H1 (cell line): ENCODE results near the gene MIA2. TPM values are rescaled to one million over a fixed set of nuclear protein-coding genes. Genes with fewer than 3 reads are reported as not detected.

ENCODE experiments used
- CTCF ChIA-PET: fragments of 300-600 bp; sonication (Branson Sonifier 250); formaldehyde crosslinking; loops from one replicate; lab custom pipeline; 2021; ENCODE audit not compliant: partially characterized antibody; lab: Charles Lee
- POLR2A ChIA-PET: fragments of 300-600 bp; sonication (Branson Sonifier 250); formaldehyde crosslinking; loops from one replicate; lab custom pipeline; 2021; ENCODE audit warnings: inconsistent platforms; ENCODE audit not compliant: partially characterized antibody; lab: Charles Lee
- DNase-seq, 2 experiments: peaks; one replicate each; pipeline versions ENCODE4 v3.0.0 to v3.0.0-alpha.2; 2010 to 2022; ENCODE audit warnings: low spot score in 2 of 2, low read depth in 1 of 2, mixed read lengths in 1 of 2
- FAIRE-seq: peaks from 2 replicates; lab custom pipeline; 2011; peaks lifted over from hg19 to GRCh38; lab: Jason Lieb, UNC
- H2AFZ ChIP-seq: 2 replicates; pipeline ENCODE4 v1.8.1; 2012; ENCODE audit warnings: low read length, inconsistent platforms
- H2AK5ac ChIP-seq: 2 replicates; pipeline ENCODE4 v1.6.1; 2013; ENCODE audit warnings: low read depth, low read length
- H2BK120ac ChIP-seq: replicated peaks from 2 replicates; pipeline ENCODE3; 2013; ENCODE audit warnings: low read depth, low read length, inconsistent platforms
- H2BK12ac ChIP-seq: 2 replicates; pipeline ENCODE4 v1.6.1; 2013; ENCODE audit warnings: low read depth, low read length
- H2BK15ac ChIP-seq: 2 replicates; pipeline ENCODE4 v1.6.1; 2013; ENCODE audit warnings: low read length
- H2BK20ac ChIP-seq: 2 replicates; pipeline ENCODE4 v1.6.1; 2013; ENCODE audit warnings: low read length
- H2BK5ac ChIP-seq: 2 replicates; pipeline ENCODE4 v1.6.1; 2013; ENCODE audit warnings: low read depth, low read length
- H3K14ac ChIP-seq: 2 replicates; pipeline ENCODE4 v1.6.1; 2013; ENCODE audit warnings: inconsistent platforms; ENCODE audit not compliant: insufficient read length
- H3K18ac ChIP-seq: 2 replicates; pipeline ENCODE4 v1.6.1; 2013; ENCODE audit warnings: low read length; ENCODE audit errors: extremely low read depth
- H3K23ac ChIP-seq: 2 replicates; pipeline ENCODE4 v1.6.1; 2013; ENCODE audit warnings: inconsistent platforms; ENCODE audit not compliant: insufficient read length
- H3K23me2 ChIP-seq: 2 replicates; pipeline ENCODE4 v1.6.1; 2013; ENCODE audit warnings: low read depth, low read length
- H3K27ac ChIP-seq: 2 replicates; pipeline ENCODE4 v1.6.1; 2011; ENCODE audit warnings: low read depth, low read length, inconsistent platforms
- H3K27me3 ChIP-seq, 4 experiments: replicated peaks in 1 of 4; 1 replicate in 1 of 4; 2 replicates in 3 of 4; pipeline versions ENCODE4 v1.6.1 to v1.8.1; 2011 to 2013; ENCODE audit warnings: low read length in 3 of 4, mild to moderate bottlenecking in 3 of 4, inconsistent platforms in 2 of 4, mixed read lengths in 2 of 4, moderate library complexity in 1 of 4; ENCODE audit not compliant: control insufficient read depth in 3 of 4, insufficient read depth in 3 of 4; ENCODE audit errors: extremely low read depth in 1 of 4
- H3K36me3 ChIP-seq, 4 experiments: 2 replicates each; pipeline versions ENCODE4 v1.6.1 to v1.8.1; 2011 to 2013; ENCODE audit warnings: mild to moderate bottlenecking in 4 of 4, low read length in 3 of 4, moderate library complexity in 2 of 4, control low read depth in 1 of 4, inconsistent platforms in 1 of 4; ENCODE audit not compliant: insufficient read depth in 4 of 4, control insufficient read depth in 2 of 4
- H3K4ac ChIP-seq: replicated peaks from 2 replicates; pipeline ENCODE3; 2013; ENCODE audit warnings: low read length, low read depth, mixed read lengths, inconsistent platforms; ENCODE audit not compliant: insufficient read length
- H3K4me1 ChIP-seq, 4 experiments: replicated peaks in 1 of 4; 1 replicate in 1 of 4; 2 replicates in 3 of 4; pipeline versions ENCODE4 v1.6.1 to v1.8.1; 2011 to 2013; ENCODE audit warnings: low read length in 3 of 4, inconsistent platforms in 2 of 4, mixed read lengths in 1 of 4; ENCODE audit not compliant: insufficient read depth in 4 of 4, control insufficient read depth in 3 of 4
- H3K4me2 ChIP-seq, 2 experiments: 2 replicates each; pipeline versions ENCODE4 v1.6.1 to v1.8.1; 2011 to 2013; ENCODE audit warnings: low read depth in 2 of 2, low read length in 2 of 2, control low read depth in 1 of 2, inconsistent platforms in 1 of 2, mild to moderate bottlenecking in 1 of 2; ENCODE audit not compliant: insufficient read depth in 1 of 2
- H3K4me3 ChIP-seq, 4 experiments: fragments of 200-600, 300-600 bp in 1 of 4; sonication (generic), shearing (Covaris generic), sonication (Bioruptor Twin) in 1 of 4; 2 replicates each; pipeline versions ENCODE4 v1.5.1 to v1.8.1; 2011 to 2016; ENCODE audit warnings: low read length in 4 of 4, low read depth in 3 of 4, control low read depth in 2 of 4, inconsistent platforms in 2 of 4, mild to moderate bottlenecking in 2 of 4, mixed read lengths in 1 of 4, moderate library complexity in 1 of 4; ENCODE audit not compliant: insufficient read depth in 2 of 4; ENCODE audit errors: extremely low read depth in 1 of 4
- H3K56ac ChIP-seq: replicated peaks from 2 replicates; pipeline ENCODE3; 2013; ENCODE audit warnings: low read depth, mild to moderate bottlenecking, mixed read lengths, low read length, inconsistent platforms; ENCODE audit not compliant: insufficient read length
- H3K79me1 ChIP-seq: 2 replicates; pipeline ENCODE4 v1.6.1; 2013; ENCODE audit warnings: low read depth, low read length, control low read depth
- H3K79me2 ChIP-seq, 2 experiments: 2 replicates each; pipeline versions ENCODE4 v1.6.1 to v1.8.1; 2012 to 2013; ENCODE audit warnings: low read length in 2 of 2, mild to moderate bottlenecking in 2 of 2, inconsistent platforms in 1 of 2; ENCODE audit not compliant: insufficient read depth in 2 of 2, control insufficient read depth in 1 of 2
- H3K9ac ChIP-seq, 4 experiments: replicated peaks in 1 of 4; 1 replicate in 1 of 4; 2 replicates in 3 of 4; pipeline versions ENCODE4 v1.6.1 to v1.8.1; 2011 to 2013; ENCODE audit warnings: low read depth in 3 of 4, low read length in 3 of 4, control low read depth in 2 of 4, mild to moderate bottlenecking in 2 of 4, moderate library complexity in 2 of 4, inconsistent platforms in 1 of 4; ENCODE audit errors: extremely low read depth in 1 of 4
- H3K9me3 ChIP-seq, 2 experiments: 2 replicates each; pipeline versions ENCODE4 v1.6.1 to v1.8.1; 2012 to 2013; ENCODE audit warnings: mild to moderate bottlenecking in 2 of 2, moderate library complexity in 2 of 2, control low read depth in 1 of 2, inconsistent platforms in 1 of 2, low read depth in 1 of 2, low read length in 1 of 2, mixed read lengths in 1 of 2; ENCODE audit not compliant: insufficient read depth in 2 of 2
- H4K20me1 ChIP-seq, 2 experiments: replicated peaks in 1 of 2; 2 replicates each; pipeline versions ENCODE3 to v1.8.1; 2011 to 2013; ENCODE audit warnings: inconsistent platforms in 2 of 2, low read length in 2 of 2, mild to moderate bottlenecking in 1 of 2; ENCODE audit not compliant: insufficient read depth in 2 of 2, control insufficient read depth in 1 of 2
- H4K5ac ChIP-seq: 2 replicates; pipeline ENCODE4 v1.6.1; 2013; ENCODE audit warnings: low read length, low read depth, mixed read lengths, inconsistent platforms; ENCODE audit not compliant: insufficient read length
- H4K8ac ChIP-seq: 2 replicates; pipeline ENCODE4 v1.8.0; 2013; ENCODE audit warnings: mild to moderate bottlenecking, moderate library complexity, low read length, inconsistent platforms; ENCODE audit not compliant: insufficient read depth; ENCODE audit errors: extremely low read depth
- H4K91ac ChIP-seq: replicated peaks from 2 replicates; pipeline ENCODE3; 2013; ENCODE audit warnings: low read length, mixed read lengths, inconsistent platforms; ENCODE audit not compliant: insufficient read length
- ASH2L ChIP-seq: fragments of 200-600, 300-600 bp; sonication (generic); IDR thresholded peaks from one replicate; pipeline ENCODE4 v1.7.1; 2017; ENCODE audit warnings: low read length
- BCL11A ChIP-seq, 2 experiments: IDR thresholded peaks; one replicate each; pipeline ENCODE4 v1.6.1; 2011; ENCODE audit warnings: low read depth in 2 of 2, low read length in 2 of 2, mild to moderate bottlenecking in 2 of 2
- EGR1 ChIP-seq: IDR thresholded peaks from 2 replicates; pipeline ENCODE4 v1.6.1; 2011; ENCODE audit warnings: low read depth, low read length, borderline replicate concordance
- GTF2F1 ChIP-seq: IDR thresholded peaks from 2 replicates; pipeline ENCODE4 v1.6.1; 2012; ENCODE audit warnings: low read depth, low read length, improper control_type of control experiment, borderline replicate concordance
- HDAC2 ChIP-seq, 2 experiments: fragments of 300-600 bp in 1 of 2; sonication (generic) in 1 of 2; IDR thresholded peaks; 2 replicates each; pipeline ENCODE4 v1.6.1; 2011 to 2012; ENCODE audit warnings: low read depth in 2 of 2, low read length in 2 of 2, mild to moderate bottlenecking in 2 of 2, moderate library complexity in 2 of 2, borderline replicate concordance in 1 of 2, inconsistent platforms in 1 of 2
- JUND ChIP-seq: IDR thresholded peaks from 2 replicates; pipeline ENCODE4 v1.6.1; 2011; ENCODE audit warnings: mild to moderate bottlenecking, improper control_type of control experiment, low read length
- MAFK ChIP-seq: IDR thresholded peaks from 2 replicates; pipeline ENCODE4 v1.6.1; 2012; ENCODE audit warnings: low read depth, mild to moderate bottlenecking, improper control_type of control experiment, low read length
- PHF8 ChIP-seq: fragments of 200-600 bp; sonication (generic); conservative IDR thresholded peaks from 2 replicates; pipeline ENCODE4 v1.7.1; 2012; ENCODE audit warnings: low read depth, mild to moderate bottlenecking, inconsistent platforms, low read length, moderate library complexity
- POLR2A ChIP-seq, 2 experiments: IDR thresholded peaks; 1 replicate in 1 of 2; 2 replicates in 1 of 2; pipeline ENCODE4 v1.6.1; 2011; ENCODE audit warnings: low read depth in 2 of 2, low read length in 2 of 2, mild to moderate bottlenecking in 2 of 2; ENCODE audit errors: control extremely low read depth in 1 of 2
- TBP ChIP-seq: IDR thresholded peaks from 2 replicates; pipeline ENCODE4 v1.6.1; 2011; ENCODE audit warnings: low read depth, low read length, improper control_type of control experiment
- TEAD4 ChIP-seq: IDR thresholded peaks from 2 replicates; pipeline ENCODE4 v1.6.1; 2012; ENCODE audit warnings: low read depth, low read length, inconsistent platforms, mixed read lengths
- YY1 ChIP-seq: IDR thresholded peaks from 2 replicates; pipeline ENCODE4 v1.6.1; 2011; ENCODE audit warnings: low read depth, mild to moderate bottlenecking, low read length
- ZNF274 ChIP-seq: IDR thresholded peaks from 2 replicates; pipeline ENCODE4 v1.7.0; 2012; ENCODE audit warnings: low read length, borderline replicate concordance; ENCODE audit errors: extremely low read depth
- WGBS, 2 experiments: shearing (Covaris generic) in 1 of 2; methylation state at CpG; one replicate each; pipeline versions ENCODE4 v1.1.6 to v1.1.7; 2013 to 2015; ENCODE audit warnings: low lambda C conversion rate in 2 of 2, mixed read lengths in 2 of 2, inconsistent platforms in 1 of 2, low coverage in 1 of 2, missing lambda C conversion rate in 1 of 2; ENCODE audit not compliant: insufficient replicate concordance in 2 of 2, insufficient coverage in 1 of 2, insufficient read length in 1 of 2; ENCODE audit errors: extremely low coverage in 1 of 2, missing lambda C conversion rate in 1 of 2; 5-methylcytosine and 5-hydroxymethylcytosine counted together
- polyA plus RNA-seq, 7 experiments: library from polyadenylated mRNA; depleted of rRNA in 3 of 7; stranded (reverse) in 5 of 7; unstranded in 2 of 7; fragments of >200 nt in 5 of 7; fragments of 200-250 nt in 2 of 7; gene quantifications; 1 replicate in 5 of 7; 2 replicates in 1 of 7; 4 replicates in 1 of 7; pipeline versions ENCODE4 v1.2.1 to v1.2.3, GENCODE V29; 2011 to 2013; ENCODE audit warnings: missing spikeins in 2 of 7, mixed read lengths in 2 of 7
- total RNA-seq: library from RNA; stranded (reverse); fragmentation: NEBNext Ultra II Directional; extraction: Animal tissue kit (Norgen Biotek cat#: 25700); gene quantifications from 2 replicates; pipeline ENCODE4 v1.2.1, GENCODE V29; 2021
- TF ChIP-seq, protein P1 (sequence below): IDR thresholded peaks from 2 replicates; pipeline ENCODE4 v1.6.1; 2012; ENCODE audit warnings: inconsistent platforms

The MIA2 gene
- total and polyA plus RNA-seq, 2 of the 8 experiments (the other 6 are each of a cell fraction or from before 2014, with no cell fraction given) = 10.1 to 15.0 TPM

DNA sequence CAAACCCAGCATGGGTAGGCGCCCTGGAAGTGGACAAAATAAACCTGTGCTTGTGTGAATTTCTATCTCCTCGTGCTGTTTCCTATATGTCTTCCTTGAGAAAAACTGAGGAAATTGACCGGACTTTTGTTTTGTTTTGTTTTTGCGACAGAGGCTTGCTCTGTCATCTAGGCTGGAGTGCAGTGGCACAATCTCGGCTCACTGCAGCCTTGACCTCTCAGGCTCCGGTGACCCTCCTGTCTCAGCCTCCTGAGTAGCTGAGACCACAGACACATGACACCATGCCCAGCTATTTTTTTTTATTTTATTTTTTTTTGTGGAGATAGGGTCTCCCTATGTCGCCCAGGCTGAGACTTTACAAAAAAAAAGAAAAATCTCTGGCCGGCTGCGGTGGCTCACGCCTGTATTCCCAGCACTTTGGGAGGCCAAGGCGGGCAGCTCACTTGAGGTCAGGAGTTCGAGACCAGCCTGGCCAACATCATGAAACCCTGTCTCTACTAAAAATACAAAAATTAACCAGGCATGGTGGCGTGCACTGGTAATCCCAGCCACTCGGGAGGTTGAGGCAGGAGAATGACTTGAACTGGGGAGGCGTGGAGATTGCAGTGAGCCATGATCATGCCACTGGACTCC is 22.5 kb upstream of the MIA2 start:
- no peak overlapping the region for H2BK12ac ChIP-seq
- no peak overlapping the region for H4K5ac ChIP-seq
- 89% methylated on average over 15 of the region's 15 CpGs; no CpG with 5 or more reads in 1 of the 2 experiments for WGBS, 2 experiments
- no peak overlapping the region for H4K8ac ChIP-seq
- H3K27ac ChIP-seq = no peak overlapping the region
- H3K9me3 ChIP-seq = no peaks in the 10 kb centered on the region
- H3K23me2 ChIP-seq = no peaks in the 10 kb centered on the region
- no peak overlapping the region for H2BK15ac ChIP-seq
- no peaks in the 10 kb centered on the region for H3K79me2 ChIP-seq
- H2BK20ac ChIP-seq = no peak overlapping the region
- no peak overlapping the region for H2AFZ ChIP-seq
- no peaks in the 10 kb centered on the region for H3K4me1 ChIP-seq
- ChIA-PET POLR2A (interaction anchor here (1.3 kb wide), 1 partner anchor 20 kb away, joined by 5 read pairs; no protein-coding TSS in a partner anchor), CTCF (no interaction called here)
- no peak overlapping the region for H3K56ac ChIP-seq
- H4K20me1 ChIP-seq = no peaks in the 10 kb centered on the region
- H3K4ac ChIP-seq = no peak overlapping the region
- no peak overlapping the region for H3K9ac ChIP-seq
- no peak overlapping the region for H2AK5ac ChIP-seq
- DNase-seq (no peak), FAIRE-seq (no peak)
- H4K91ac ChIP-seq = no peak overlapping the region
- H3K4me2 ChIP-seq = no peak overlapping the region
- H3K79me1 ChIP-seq = no peaks in the 10 kb centered on the region
- H3K4me3 ChIP-seq = no peak overlapping the region
- no peaks in the 10 kb centered on the region for H3K36me3 ChIP-seq
- TF ChIP-seq MAFK (no peak), POLR2A (IDR thresholded peaks at IDR 0.05; ENCODE audit: control extremely low read depth in 1 of 2, low read depth in 2 of 2, low read length in 2 of 2) (no peak), TBP (no peak), JUND (no peak), GTF2F1 (no peak), HDAC2 (IDR thresholded peaks at IDR 0.05; ENCODE audit: borderline replicate concordance in 1 of 2, low read depth in 2 of 2, low read length in 2 of 2) (no peak), TEAD4 (no peak), ZNF274 (no peak), EGR1 (no peak), BCL11A (IDR thresholded peaks at IDR 0.05; ENCODE audit: low read depth in 2 of 2, low read length in 2 of 2) (no peak), ASH2L (no peak), PHF8 (no peak), YY1 (no peak)
- TF ChIP-seq, protein P1, sequence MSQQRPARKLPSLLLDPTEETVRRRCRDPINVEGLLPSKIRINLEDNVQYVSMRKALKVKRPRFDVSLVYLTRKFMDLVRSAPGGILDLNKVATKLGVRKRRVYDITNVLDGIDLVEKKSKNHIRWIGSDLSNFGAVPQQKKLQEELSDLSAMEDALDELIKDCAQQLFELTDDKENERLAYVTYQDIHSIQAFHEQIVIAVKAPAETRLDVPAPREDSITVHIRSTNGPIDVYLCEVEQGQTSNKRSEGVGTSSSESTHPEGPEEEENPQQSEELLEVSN = no peak
- no peak overlapping the region for H2BK120ac ChIP-seq
- H3K18ac ChIP-seq = no peak overlapping the region
- no peak overlapping the region for H3K14ac ChIP-seq
- H3K23ac ChIP-seq = no peak overlapping the region
- H3K27me3 ChIP-seq = no peaks in the 10 kb centered on the region
- no peak overlapping the region for H2BK5ac ChIP-seq
